K562 (cell line): ENCODE results near the gene SVIL. TPM values are rescaled to one million over a fixed set of nuclear protein-coding genes. Genes with fewer than 3 reads are reported as not detected.
"Not testable (repeated sequence)": the region's sequence is repeated elsewhere in the genome, so short reads cannot be mapped to it uniquely, and the experiment has no call there.

ENCODE experiments used
- ATAC-seq: fragments of 200-7000 bp; cut with Tn5 transposase; 3 replicates; pipeline ENCODE4 v1.9.1; 2020; ENCODE audit warnings: moderate library complexity
- BruUV-seq: library from RNA; stranded (reverse); fragments of 400-500 nt; replicated peaks from 2 replicates; lab custom pipeline; 2021; lab: Mats Ljungman, UMichigan
- CTCF ChIA-PET: fragments of 300-600 bp; formaldehyde crosslinking; extraction: SDS; loops from one replicate; lab custom pipeline; 2021; ENCODE audit warnings: low intra/inter-chr PET ratio; lab: Yijun Ruan, JAX
- POLR2A ChIA-PET: fragments of 300-600, 350-650 bp; sonication (Branson Sonifier 250); formaldehyde crosslinking; extraction: SDS; loops from one replicate; lab custom pipeline; 2021; ENCODE audit warnings: antibody characterized with exemption, inconsistent platforms; lab: Yijun Ruan, JAX
- DNase-seq, 4 experiments: peaks; one replicate each; pipeline versions ENCODE4 v3.0.0 to v3.0.0-alpha.2; 2011 to 2018; ENCODE audit warnings: low spot score in 3 of 4, mixed read lengths in 3 of 4; ENCODE audit errors: extremely low read depth in 1 of 4
- FAIRE-seq: peaks from 2 replicates; lab custom pipeline; 2011; peaks lifted over from hg19 to GRCh38; lab: Jason Lieb, UNC
- H2AFZ ChIP-seq: 2 replicates; pipeline ENCODE4 v1.6.0; 2011; ENCODE audit warnings: low read depth, low read length, control low read depth, inconsistent platforms
- H3K27ac ChIP-seq: fragments of 200-600 bp; 3 replicates; pipeline ENCODE4 v1.8.0; 2011; ENCODE audit warnings: low read depth, mild to moderate bottlenecking, control low read depth, inconsistent platforms, low read length, moderate library complexity, mixed read lengths; ENCODE audit errors: extremely low read depth
- H3K27me3 ChIP-seq, 2 experiments: fragments of 300-600 bp in 1 of 2; 2 replicates in 1 of 2; 3 replicates in 1 of 2; pipeline versions ENCODE4 v1.6.0 to v1.8.0; 2011; ENCODE audit warnings: inconsistent platforms in 2 of 2, low read length in 2 of 2, mild to moderate bottlenecking in 1 of 2, mixed read lengths in 1 of 2, moderate library complexity in 1 of 2; ENCODE audit not compliant: control insufficient read depth in 2 of 2, insufficient read depth in 2 of 2
- H3K36me3 ChIP-seq: fragments of 300-600 bp; 3 replicates; pipeline ENCODE4 v1.8.0; 2011; ENCODE audit warnings: mild to moderate bottlenecking, low read length, inconsistent platforms; ENCODE audit not compliant: control insufficient read depth, insufficient read depth
- H3K4me1 ChIP-seq, 2 experiments: fragments of 200-600 bp in 1 of 2; replicated peaks in 1 of 2; 2 replicates in 1 of 2; 3 replicates in 1 of 2; pipeline versions ENCODE4 v1.5.1 to v1.8.0; 2011; ENCODE audit warnings: inconsistent platforms in 2 of 2, low read length in 2 of 2, mild to moderate bottlenecking in 1 of 2, mixed read lengths in 1 of 2, moderate library complexity in 1 of 2; ENCODE audit not compliant: control insufficient read depth in 2 of 2, insufficient read depth in 2 of 2
- H3K4me2 ChIP-seq: 2 replicates; pipeline ENCODE4 v1.6.1; 2011; ENCODE audit warnings: low read length, control low read depth, inconsistent platforms, mixed read lengths; ENCODE audit not compliant: insufficient read depth
- H3K4me3 ChIP-seq: fragments of 200-600 bp; sonication (generic), shearing (Covaris generic); 2 replicates; pipeline ENCODE4 v1.5.1; 2016; ENCODE audit warnings: control low read depth, inconsistent platforms
- H3K79me2 ChIP-seq: fragments of 200-600 bp; 3 replicates; pipeline ENCODE4 v1.8.0; 2011; ENCODE audit warnings: low read length, inconsistent platforms; ENCODE audit not compliant: control insufficient read depth, insufficient read depth
- H3K9ac ChIP-seq, 2 experiments: 2 replicates each; pipeline versions ENCODE4 v1.6.0 to v1.6.1; 2011; ENCODE audit warnings: low read depth in 2 of 2, low read length in 2 of 2, control low read depth in 1 of 2, inconsistent platforms in 1 of 2, mild to moderate bottlenecking in 1 of 2, mixed read lengths in 1 of 2; ENCODE audit not compliant: insufficient read depth in 1 of 2
- H3K9me1 ChIP-seq: one replicate; pipeline ENCODE4 v1.6.0; 2011; ENCODE audit warnings: inconsistent platforms, mild to moderate bottlenecking, low read length, moderate library complexity; ENCODE audit not compliant: control insufficient read depth, insufficient read depth
- H3K9me3 ChIP-seq: replicated peaks from 2 replicates; pipeline ENCODE4 v1.5.1; 2011; ENCODE audit warnings: low read depth, low read length, inconsistent platforms; ENCODE audit not compliant: control insufficient read depth, insufficient read depth
- H4K20me1 ChIP-seq: replicated peaks from 2 replicates; pipeline ENCODE4 v1.6.1; 2011; ENCODE audit warnings: low read length, inconsistent platforms, mixed read lengths; ENCODE audit not compliant: control insufficient read depth, insufficient read depth
- WGBS: fragments of 100-300 bp; shearing (Covaris generic); methylation state at CpG from one replicate; pipeline ENCODE4 v1.1.6; 2016; ENCODE audit warnings: low coverage, mixed read lengths; ENCODE audit not compliant: insufficient coverage; ENCODE audit errors: missing lambda C conversion rate; 5-methylcytosine and 5-hydroxymethylcytosine counted together
- in situ Hi-C: fragments of 300-500 bp; cut with MboI; formaldehyde crosslinking; loops from 4 replicates; pipeline ENCODE4 v1.15.0; 2018; ENCODE audit warnings: inconsistent platforms, mixed read lengths
- intact Hi-C: fragments of 100-400 bp; cut with micrococcal nuclease; formaldehyde crosslinking; loops from 2 replicates; pipeline ENCODE4 v1.14.2; 2022
- polyA plus RNA-seq, 8 experiments: library from polyadenylated mRNA; depleted of rRNA in 4 of 8; stranded (reverse) in 5 of 8; unstranded in 3 of 8; fragments of >200 nt; fragmentation: Nextera tagmentation in 2 of 8; fragmentation: Illumina TruSeq in 1 of 8; extraction: Ambion mirVana in 2 of 8; extraction: Trizol in 1 of 8; gene quantifications; 2 replicates each; pipeline versions ENCODE4 v1.2.1 to v1.2.3, GENCODE V29; 2011 to 2014; ENCODE audit warnings: inconsistent platforms in 1 of 8, missing spikeins in 1 of 8
- total RNA-seq, 7 experiments: library from RNA; depleted of rRNA in 6 of 7; stranded (reverse); fragments of >200 nt in 6 of 7; fragmentation: Illumina TruSeq in 2 of 7; extraction: Trizol in 2 of 7; gene quantifications; 2 replicates each; pipeline versions ENCODE4 v1.2.1 to v1.2.3, GENCODE V29; 2011 to 2021; ENCODE audit warnings: low replicate concordance in 1 of 7
- TF ChIP-seq, protein P1 (sequence below): fragments of 450-650 bp; IDR thresholded peaks from 2 replicates; pipeline ENCODE4 v1.6.1; 2016; ENCODE audit warnings: low read depth

Gene SVIL
- total and polyA plus RNA-seq, 9 of the 15 experiments (the other 6 are each of a cell fraction or from before 2014, with no cell fraction given) = under 0.01 to 0.18 (median 0.05) TPM; not detected in 3

- TF ChIP-seq, protein P1, sequence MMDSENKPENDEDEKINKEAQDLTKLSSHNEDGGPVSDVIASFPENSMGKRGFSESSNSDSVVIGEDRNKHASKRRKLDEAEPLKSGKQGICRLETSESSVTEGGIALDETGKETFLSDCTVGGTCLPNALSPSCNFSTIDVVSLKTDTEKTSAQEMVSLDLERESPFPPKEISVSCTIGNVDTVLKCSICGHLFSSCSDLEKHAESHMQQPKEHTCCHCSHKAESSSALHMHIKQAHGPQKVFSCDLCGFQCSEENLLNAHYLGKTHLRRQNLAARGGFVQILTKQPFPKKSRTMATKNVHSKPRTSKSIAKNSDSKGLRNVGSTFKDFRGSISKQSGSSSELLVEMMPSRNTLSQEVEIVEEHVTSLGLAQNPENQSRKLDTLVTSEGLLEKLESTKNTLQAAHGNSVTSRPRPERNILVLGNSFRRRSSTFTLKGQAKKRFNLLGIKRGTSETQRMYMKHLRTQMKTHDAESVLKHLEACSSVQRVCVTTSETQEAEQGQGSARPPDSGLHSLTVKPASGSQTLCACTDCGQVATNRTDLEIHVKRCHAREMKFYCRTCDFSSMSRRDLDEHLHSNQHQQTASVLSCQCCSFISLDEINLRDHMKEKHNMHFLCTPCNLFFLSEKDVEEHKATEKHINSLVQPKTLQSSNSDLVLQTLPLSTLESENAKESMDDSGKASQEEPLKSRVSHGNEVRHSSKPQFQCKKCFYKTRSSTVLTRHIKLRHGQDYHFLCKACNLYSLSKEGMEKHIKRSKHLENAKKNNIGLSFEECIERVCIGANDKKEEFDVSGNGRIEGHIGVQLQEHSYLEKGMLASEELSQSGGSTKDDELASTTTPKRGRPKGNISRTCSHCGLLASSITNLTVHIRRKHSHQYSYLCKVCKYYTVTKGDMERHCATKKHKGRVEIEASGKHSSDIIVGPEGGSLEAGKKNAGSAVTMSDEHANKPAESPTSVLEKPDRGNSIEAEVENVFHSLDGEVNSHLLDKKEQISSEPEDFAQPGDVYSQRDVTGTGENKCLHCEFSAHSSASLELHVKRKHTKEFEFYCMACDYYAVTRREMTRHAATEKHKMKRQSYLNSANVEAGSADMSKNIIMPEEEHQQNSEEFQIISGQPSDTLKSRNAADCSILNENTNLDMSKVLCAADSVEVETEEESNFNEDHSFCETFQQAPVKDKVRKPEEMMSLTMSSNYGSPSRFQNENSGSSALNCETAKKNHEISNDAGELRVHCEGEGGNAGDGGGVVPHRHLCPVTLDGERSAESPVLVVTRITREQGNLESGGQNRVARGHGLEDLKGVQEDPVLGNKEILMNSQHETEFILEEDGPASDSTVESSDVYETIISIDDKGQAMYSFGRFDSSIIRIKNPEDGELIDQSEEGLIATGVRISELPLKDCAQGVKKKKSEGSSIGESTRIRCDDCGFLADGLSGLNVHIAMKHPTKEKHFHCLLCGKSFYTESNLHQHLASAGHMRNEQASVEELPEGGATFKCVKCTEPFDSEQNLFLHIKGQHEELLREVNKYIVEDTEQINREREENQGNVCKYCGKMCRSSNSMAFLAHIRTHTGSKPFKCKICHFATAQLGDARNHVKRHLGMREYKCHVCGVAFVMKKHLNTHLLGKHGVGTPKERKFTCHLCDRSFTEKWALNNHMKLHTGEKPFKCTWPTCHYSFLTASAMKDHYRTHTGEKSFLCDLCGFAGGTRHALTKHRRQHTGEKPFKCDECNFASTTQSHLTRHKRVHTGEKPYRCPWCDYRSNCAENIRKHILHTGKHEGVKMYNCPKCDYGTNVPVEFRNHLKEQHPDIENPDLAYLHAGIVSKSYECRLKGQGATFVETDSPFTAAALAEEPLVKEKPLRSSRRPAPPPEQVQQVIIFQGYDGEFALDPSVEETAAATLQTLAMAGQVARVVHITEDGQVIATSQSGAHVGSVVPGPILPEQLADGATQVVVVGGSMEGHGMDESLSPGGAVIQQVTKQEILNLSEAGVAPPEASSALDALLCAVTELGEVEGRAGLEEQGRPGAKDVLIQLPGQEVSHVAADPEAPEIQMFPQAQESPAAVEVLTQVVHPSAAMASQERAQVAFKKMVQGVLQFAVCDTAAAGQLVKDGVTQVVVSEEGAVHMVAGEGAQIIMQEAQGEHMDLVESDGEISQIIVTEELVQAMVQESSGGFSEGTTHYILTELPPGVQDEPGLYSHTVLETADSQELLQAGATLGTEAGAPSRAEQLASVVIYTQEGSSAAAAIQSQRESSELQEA = no peak
These were observed 51.1 kb downstream of the SVIL start (continued) for GRCh38 chr10:29583674-29584073.

- BruUV-seq, DNase-seq, H3K79me2 ChIP-seq, H3K27ac ChIP-seq, in situ Hi-C loops, H3K9ac ChIP-seq, H2AFZ ChIP-seq, FAIRE-seq, ATAC-seq, H3K9me1 ChIP-seq, H4K20me1 ChIP-seq, H3K36me3 ChIP-seq, H3K4me3 ChIP-seq, H3K4me1 ChIP-seq, H3K9me3 ChIP-seq, intact Hi-C loops, H3K4me2 ChIP-seq, CTCF ChIA-PET, POLR2A ChIA-PET: not testable (repeated sequence)
- peaks cover 2 to 41% of the 10 kb centered on the region in 2 experiments; a peak in 4 of 5 replicates for H3K27me3 ChIP-seq
- WGBS = 6% methylated on average over 4 of the region's 5 CpGs
These were observed 52.0 kb downstream of the SVIL start for GRCh38 chr10:29582769-29583168.
